ENCODE measurements around the gene PLSCR2. TPM values are rescaled to one million over a fixed set of nuclear protein-coding genes. Genes with fewer than 3 reads are reported as not detected.

PLSCR2 gene
- total RNA-seq, 3 donors from 2014 or later, result 0.82 to 2.8 (median 1.3) TPM

DNA sequence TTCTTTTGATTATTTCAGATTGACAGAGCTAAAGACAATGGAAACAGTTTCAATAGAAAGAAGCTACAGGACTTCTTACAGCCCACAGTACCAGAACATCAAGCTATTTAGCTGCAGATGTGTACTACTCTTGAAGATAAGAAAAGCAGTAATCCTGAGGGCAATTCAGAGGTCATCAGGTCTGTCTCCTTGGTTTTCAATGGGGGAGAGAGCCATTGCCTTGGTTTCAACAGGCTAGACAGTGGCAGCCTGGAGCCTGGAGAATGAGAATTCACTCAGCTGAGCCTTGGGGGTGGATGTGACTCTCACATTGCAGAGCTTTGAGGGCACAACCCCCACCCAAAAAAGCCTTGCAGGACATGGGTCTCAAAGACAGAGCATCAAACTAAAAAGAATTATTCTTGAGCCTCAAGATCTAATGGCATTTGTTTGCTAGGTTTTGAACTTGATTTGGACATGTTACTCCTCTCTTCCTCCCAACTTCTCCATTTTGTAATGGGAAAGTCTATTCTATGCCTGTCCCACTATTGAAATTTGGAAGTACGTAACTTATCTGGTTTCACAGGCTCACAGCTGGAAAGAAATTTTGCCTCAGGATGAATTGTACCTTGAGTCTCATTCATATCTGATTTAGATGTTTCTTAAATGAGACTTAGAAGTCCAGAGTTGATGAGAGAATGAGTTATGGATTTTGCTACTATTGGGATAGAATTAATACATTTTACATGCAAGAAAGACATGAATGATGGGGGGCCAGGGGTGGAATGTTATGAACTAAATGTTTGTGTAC lies 38.2 kb upstream of the PLSCR2 start:
- intact Hi-C loops (cut with DNase I, micrococcal nuclease), result loop anchor here in 1 of 2 donors (5.0 kb wide), 1 partner anchor 35 kb away; the partner anchor contains the start of gene PLSCR1
- Histone ChIP-seq H3K36me3 (ENCODE audit: low read depth) (no peaks in the 10 kb centered on the region), H3K4me1 (ENCODE audit: low read depth) (peaks cover 27% of the 10 kb centered on the region), H3K4me3 (no peak overlapping the region), H3K9me3 (no peaks in the 10 kb centered on the region)
- ATAC-seq, result no peak
- TF ChIP-seq, protein P1, sequence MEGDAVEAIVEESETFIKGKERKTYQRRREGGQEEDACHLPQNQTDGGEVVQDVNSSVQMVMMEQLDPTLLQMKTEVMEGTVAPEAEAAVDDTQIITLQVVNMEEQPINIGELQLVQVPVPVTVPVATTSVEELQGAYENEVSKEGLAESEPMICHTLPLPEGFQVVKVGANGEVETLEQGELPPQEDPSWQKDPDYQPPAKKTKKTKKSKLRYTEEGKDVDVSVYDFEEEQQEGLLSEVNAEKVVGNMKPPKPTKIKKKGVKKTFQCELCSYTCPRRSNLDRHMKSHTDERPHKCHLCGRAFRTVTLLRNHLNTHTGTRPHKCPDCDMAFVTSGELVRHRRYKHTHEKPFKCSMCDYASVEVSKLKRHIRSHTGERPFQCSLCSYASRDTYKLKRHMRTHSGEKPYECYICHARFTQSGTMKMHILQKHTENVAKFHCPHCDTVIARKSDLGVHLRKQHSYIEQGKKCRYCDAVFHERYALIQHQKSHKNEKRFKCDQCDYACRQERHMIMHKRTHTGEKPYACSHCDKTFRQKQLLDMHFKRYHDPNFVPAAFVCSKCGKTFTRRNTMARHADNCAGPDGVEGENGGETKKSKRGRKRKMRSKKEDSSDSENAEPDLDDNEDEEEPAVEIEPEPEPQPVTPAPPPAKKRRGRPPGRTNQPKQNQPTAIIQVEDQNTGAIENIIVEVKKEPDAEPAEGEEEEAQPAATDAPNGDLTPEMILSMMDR (IDR thresholded peaks at IDR 0.05), result no peak
- DNase-seq, result no peak

DNA sequence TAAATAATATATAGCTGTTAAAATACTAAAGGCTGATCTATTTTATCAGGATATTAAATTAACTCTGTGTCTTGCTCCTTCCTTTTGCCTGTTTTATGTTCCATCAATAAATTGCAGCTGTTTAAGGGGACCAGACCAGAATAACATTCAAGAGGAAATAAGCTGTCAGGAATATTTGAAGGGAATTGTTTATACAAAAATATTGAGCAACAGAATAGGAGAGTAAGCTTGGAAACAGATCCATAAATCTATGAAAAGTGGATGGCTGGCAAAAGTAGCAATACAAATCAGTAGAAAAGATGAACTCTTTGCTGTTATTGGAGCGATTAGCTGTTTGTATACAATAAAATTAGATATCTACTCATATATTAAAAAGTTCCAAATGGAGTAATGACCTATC lies 36.2 kb upstream of the PLSCR2 start:
- H3K9me3 ChIP-seq, result no peaks in the 10 kb centered on the region
- ATAC-seq (no peak), DNase-seq (no peak)
- TF ChIP-seq, protein P1 (IDR thresholded peaks at IDR 0.05), result no peak
- peaks cover 26% of the 10 kb centered on the region for H3K4me1 ChIP-seq (ENCODE audit: low read depth)
- intact Hi-C loops (cut with DNase I, micrococcal nuclease), result loop anchor here in 1 of 2 donors (5.0 kb wide), 1 partner anchor 37 kb away; the partner anchor contains the start of gene PLSCR1
- no peaks in the 10 kb centered on the region for H3K36me3 ChIP-seq (ENCODE audit: low read depth)
- H3K4me3 ChIP-seq, result no peak overlapping the region

DNA sequence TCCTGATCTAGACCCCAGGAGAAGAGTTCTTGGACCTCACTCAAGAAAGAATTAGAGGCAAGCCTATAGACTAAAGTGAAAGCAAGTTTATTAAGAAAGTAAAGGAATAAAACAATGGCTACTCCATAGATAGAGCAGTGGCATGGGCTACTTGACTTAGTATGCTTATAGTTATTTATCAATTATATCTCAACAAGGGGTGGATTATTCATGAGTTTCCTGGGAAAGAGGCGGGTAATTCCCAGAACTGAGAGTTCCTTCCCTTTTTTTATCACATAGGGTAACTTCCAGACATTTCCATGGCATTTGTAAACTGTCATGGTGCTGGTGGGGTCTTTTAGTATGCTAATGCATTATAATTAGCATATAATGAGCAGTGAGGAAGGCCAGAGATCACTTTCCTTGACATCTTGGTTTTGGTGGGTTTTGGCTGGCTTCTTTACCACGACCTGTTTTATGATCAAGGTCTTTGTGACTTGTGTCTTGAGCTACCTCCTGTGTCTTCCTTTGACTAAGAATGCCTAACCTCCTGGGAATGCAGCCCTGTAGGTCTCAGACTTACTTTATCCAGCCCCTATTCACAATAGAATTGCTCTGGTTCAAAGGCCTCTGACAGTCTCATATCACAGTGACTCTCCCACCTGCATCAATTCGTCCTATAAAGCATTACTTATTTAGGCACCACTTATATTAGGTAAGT lies 35.3 kb upstream of the PLSCR2 start:
- intact Hi-C loops (cut with DNase I, micrococcal nuclease), result loop anchor here in 1 of 2 donors (5.0 kb wide), 1 partner anchor 38 kb away; the partner anchor contains the start of gene PLSCR1
- no peak for ATAC-seq
- H3K4me1 ChIP-seq (ENCODE audit: low read depth), result peaks cover 26% of the 10 kb centered on the region
- H3K36me3 ChIP-seq (ENCODE audit: low read depth), result no peaks in the 10 kb centered on the region
- DNase-seq, result no peak
- no peaks in the 10 kb centered on the region for H3K9me3 ChIP-seq
- H3K4me3 ChIP-seq, result no peak overlapping the region
- TF ChIP-seq, protein P1 (IDR thresholded peaks at IDR 0.05), result no peak

DNA sequence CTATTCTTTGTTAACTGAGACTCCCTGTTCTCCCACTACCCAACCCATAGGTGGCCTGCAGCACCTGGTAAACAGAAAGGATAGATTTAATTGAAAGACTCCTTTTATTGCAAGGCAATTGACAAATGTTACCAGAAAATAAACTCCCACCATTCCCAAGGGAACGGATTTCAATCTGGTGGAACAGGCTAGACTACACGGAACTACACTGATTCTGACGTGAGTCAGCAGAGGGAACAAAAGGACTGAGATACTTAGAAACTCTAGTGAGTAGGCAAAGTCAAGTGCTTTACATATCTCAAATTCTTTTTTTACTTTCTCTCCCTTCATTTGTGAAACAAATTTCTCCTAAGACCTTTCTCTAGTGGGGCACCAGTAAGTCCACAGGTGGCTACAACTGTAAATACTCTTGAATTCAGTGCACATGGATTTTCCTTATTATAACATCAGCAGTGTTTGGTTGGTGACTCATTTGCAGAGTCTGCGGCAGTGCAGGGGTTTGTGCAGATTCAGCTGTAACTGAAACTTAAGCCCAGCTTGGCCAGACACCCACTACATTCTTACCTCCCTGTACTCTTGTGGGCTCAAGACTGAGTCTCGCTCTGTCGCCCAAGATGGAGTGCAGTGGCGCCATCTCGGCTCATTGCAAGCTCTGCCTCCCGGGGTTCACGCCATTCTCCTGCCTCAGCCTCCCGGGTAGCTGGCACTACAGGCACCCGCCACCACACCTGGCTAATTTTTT lies 34.3 kb upstream of the PLSCR2 start:
- Histone ChIP-seq H3K36me3 (ENCODE audit: low read depth) (no peaks in the 10 kb centered on the region), H3K4me3 (no peak overlapping the region), H3K9me3 (no peaks in the 10 kb centered on the region), H3K4me1 (ENCODE audit: low read depth) (peaks cover 26% of the 10 kb centered on the region)
- ATAC-seq (peak; percentile 73), DNase-seq (peak; percentile 47 to 64 (median 53))
- intact Hi-C loops (cut with DNase I, micrococcal nuclease), result no loop called here
- TF ChIP-seq, protein P1 (IDR thresholded peaks at IDR 0.05), result no peak

DNA sequence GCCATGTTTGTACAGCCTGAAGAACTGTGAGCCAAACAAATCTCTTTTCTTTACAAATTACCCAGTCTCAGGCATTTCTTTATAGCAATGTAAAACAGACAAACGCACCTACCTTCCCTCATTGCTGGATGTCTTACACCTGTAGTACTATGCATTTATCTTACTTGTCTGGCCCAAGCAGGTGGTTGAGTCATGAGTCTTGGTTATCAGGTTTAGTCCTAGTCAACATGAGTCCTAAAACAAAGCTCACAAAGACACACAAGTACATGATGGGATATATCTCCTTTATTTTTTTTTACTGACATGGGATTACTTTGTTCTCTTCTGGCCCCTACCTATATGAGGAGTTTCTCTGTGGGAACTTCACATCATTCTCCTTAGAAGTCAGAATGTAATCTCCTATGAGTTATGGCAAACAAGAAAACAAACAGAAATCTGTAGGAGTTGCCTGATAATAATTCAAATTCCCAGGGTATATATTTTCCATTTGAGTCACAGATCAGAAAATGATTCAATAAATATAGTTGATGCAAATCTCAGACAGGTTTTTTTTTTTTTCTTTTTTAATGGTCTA lies 33.6 kb upstream of the PLSCR2 start:
- Histone ChIP-seq H3K4me3 (no peak overlapping the region), H3K4me1 (ENCODE audit: low read depth) (peaks cover 29% of the 10 kb centered on the region), H3K36me3 (ENCODE audit: low read depth) (no peaks in the 10 kb centered on the region), H3K9me3 (no peaks in the 10 kb centered on the region)
- intact Hi-C loops (cut with DNase I, micrococcal nuclease), result no loop called here
- TF ChIP-seq, protein P1 (IDR thresholded peaks at IDR 0.05), result no peak
- peak; percentile 26 for ATAC-seq
- no peak for DNase-seq
